ACC112 (cell line): Measurements from ENCODE around the gene PARP15.

Experiments
- H2AFZ ChIP-seq: fragments of 200-600 bp; sonication (generic); one replicate; pipeline ENCODE4 v1.6.0; 2017; ENCODE audit warnings: antibody characterized with exemption, low read length; ENCODE audit not compliant: unreplicated experiment
- H3K27ac ChIP-seq: fragments of 200-600 bp; sonication (generic); 2 replicates; pipeline ENCODE4 v1.5.1; 2014; ENCODE audit warnings: low read depth, mild to moderate bottlenecking, antibody characterized with exemption, low read length, moderate library complexity
- H3K27me3 ChIP-seq: fragments of 200-600 bp; sonication (generic); 2 replicates; pipeline ENCODE4 v1.6.1; 2014; ENCODE audit warnings: mild to moderate bottlenecking, antibody characterized with exemption, low read length, moderate library complexity, mixed read lengths; ENCODE audit not compliant: insufficient read depth
- H3K36me3 ChIP-seq: fragments of 200-600 bp; sonication (generic); 2 replicates; pipeline ENCODE4 v1.6.1; 2016; ENCODE audit warnings: mild to moderate bottlenecking, antibody characterized with exemption, low read length, moderate library complexity, mixed read lengths; ENCODE audit not compliant: insufficient read depth
- H3K4me1 ChIP-seq: fragments of 200-600 bp; sonication (generic); one replicate; pipeline ENCODE4 v1.6.1; 2016; ENCODE audit warnings: low read length, mixed read lengths; ENCODE audit not compliant: insufficient read depth, unreplicated experiment, control insufficient read depth
- H3K4me3 ChIP-seq: fragments of 200-600 bp; sonication (generic); 2 replicates; pipeline ENCODE4 v1.5.1; 2014; ENCODE audit warnings: mild to moderate bottlenecking, low read depth, low read length
- H3K79me2 ChIP-seq: fragments of 200-600 bp; sonication (generic); one replicate; pipeline ENCODE4 v1.6.0; 2016; ENCODE audit warnings: low read length; ENCODE audit not compliant: control insufficient read depth, unreplicated experiment, insufficient read depth

Gene PARP15

DNA sequence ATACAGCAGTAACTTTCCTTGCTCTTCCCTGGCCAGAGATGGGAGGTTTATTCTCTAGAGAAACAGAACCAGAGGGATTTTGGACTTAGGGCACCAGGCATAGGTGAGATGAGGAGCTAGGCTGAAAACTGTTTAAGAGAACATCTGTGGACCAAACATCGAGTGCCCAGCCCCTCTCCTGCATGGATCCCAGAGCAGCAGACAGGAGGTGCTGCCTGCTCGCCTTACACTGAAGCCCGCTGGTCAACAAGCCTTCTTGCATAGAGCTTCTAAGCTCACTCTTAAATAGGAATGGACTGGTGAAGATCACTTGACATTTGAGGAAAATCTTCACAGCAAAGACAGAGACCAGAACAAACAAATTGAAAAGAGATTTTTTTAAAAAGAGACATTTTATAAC, 41.2 kb downstream of the PARP15 start:
- Histone ChIP-seq H3K27ac (no peak overlapping the region), H2AFZ (no peak overlapping the region), H3K36me3 (no peaks in the 10 kb centered on the region), H3K27me3 (no peaks in the 10 kb centered on the region), H3K79me2 (no peaks in the 10 kb centered on the region), H3K4me1 (no peaks in the 10 kb centered on the region), H3K4me3 (no peak overlapping the region)

DNA sequence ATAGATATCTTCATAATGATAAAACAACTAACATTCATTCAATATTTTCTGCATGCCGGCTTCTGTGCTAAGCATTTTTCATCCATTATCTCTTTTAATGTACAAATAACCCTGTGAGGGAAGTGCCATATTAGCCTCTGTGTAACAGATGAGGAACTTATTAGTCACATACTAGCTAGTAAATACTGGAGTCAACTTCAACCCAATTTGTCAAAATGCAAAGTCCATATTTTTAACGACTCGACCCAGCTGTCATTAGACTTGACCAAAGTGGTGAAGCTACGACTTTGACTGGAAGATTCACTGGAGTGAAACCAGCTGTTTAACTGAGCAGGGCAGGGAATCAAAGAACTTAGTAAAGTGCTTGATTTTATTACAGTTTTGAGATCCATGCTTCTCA, 41.6 kb downstream of the PARP15 start:
- Histone ChIP-seq H2AFZ (no peak overlapping the region), H3K4me3 (no peak overlapping the region), H3K4me1 (no peaks in the 10 kb centered on the region), H3K27ac (no peak overlapping the region), H3K79me2 (no peaks in the 10 kb centered on the region), H3K27me3 (no peaks in the 10 kb centered on the region), H3K36me3 (no peaks in the 10 kb centered on the region)

DNA sequence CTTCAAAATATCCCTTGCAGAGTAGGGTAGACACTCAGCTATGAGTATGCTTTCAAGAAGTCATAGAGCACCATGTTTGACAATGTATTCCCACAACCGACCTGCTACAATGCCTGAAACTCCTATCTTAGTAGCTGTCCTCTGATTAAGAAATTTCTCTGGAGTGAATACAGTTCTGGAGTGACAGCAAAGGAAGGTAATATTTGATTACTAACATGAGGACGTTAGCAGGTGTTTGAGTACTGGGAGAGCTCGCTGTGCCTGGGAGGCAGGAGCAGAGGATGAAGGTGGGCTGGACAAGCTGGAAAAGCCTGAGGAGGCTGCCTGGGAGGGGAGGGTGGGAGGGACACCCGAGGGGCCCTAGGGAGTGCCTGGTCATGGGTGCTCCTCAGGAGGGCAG, 42.9 kb downstream of the PARP15 start:
- Histone ChIP-seq H3K27ac (no peak overlapping the region), H3K36me3 (no peaks in the 10 kb centered on the region), H3K27me3 (no peaks in the 10 kb centered on the region), H2AFZ (no peak overlapping the region), H3K4me1 (no peaks in the 10 kb centered on the region), H3K79me2 (no peaks in the 10 kb centered on the region), H3K4me3 (no peak overlapping the region)

DNA sequence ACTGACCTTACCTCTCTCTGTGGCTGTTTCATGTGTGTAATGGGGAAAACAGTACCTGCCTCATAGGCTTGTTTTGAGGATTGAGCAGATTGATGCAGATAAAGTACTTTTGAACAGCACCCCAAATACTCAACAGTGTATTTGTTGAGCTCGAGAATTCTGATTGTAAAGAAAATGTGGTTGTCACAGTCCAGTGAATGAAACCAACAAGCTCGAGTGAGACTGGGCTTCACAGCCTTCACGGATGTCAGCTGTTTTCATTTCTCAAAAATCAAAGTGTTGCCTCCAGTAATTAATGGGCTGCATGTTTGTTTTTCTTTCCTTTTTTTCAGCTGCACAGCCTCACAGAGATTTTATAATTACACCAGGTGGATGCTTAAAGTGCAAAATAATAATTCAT, 43.7 kb downstream of the PARP15 start:
- no peak overlapping the region for H3K4me3 ChIP-seq
- H3K36me3 ChIP-seq = no peaks in the 10 kb centered on the region
- no peaks in the 10 kb centered on the region for H3K27me3 ChIP-seq
- H3K27ac ChIP-seq = no peak overlapping the region
- H3K79me2 ChIP-seq = no peaks in the 10 kb centered on the region
- no peak overlapping the region for H2AFZ ChIP-seq
- H3K4me1 ChIP-seq = no peaks in the 10 kb centered on the region

DNA sequence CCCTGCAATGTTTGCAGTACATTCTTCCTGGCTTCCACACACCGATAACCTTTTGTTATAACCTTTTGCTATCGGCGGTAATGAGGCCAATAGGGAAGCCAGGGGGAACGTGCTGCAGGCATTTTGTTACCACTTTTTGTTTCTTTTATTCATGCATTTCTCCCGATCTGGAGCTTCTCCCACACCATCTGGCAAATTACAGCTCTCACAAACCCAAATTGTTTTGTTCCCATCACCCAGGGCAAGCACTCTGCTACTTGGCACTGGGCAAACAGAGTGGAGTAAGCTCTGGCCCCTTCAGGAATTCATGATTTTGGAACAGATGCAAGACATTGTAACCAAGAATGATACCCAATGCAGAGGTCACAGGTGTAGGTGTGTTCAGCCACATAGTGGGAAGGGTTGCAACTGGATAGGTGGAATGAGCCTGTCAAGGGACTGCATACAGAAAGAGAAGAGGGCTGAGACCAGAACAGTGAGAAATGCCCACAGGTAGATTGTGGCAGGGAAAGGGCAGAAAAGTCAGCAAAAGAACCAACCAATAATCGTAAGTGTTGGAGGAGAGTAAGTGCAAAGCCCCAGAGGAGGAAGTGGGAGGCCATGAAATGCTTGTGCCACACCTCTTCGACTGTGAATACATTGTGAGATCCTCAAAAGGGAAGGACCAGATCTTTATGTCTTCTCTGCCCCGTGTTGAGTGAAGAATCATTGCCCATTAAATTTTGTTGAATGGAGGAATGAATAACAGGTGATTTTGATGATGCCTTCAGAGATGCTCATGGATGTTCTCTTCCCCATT, 45.8 kb downstream of the PARP15 start:
- Histone ChIP-seq H3K36me3 (no peaks in the 10 kb centered on the region), H3K4me3 (no peak overlapping the region), H3K4me1 (no peaks in the 10 kb centered on the region), H3K27me3 (no peaks in the 10 kb centered on the region), H3K27ac (no peak overlapping the region), H2AFZ (no peak overlapping the region), H3K79me2 (no peaks in the 10 kb centered on the region)

DNA sequence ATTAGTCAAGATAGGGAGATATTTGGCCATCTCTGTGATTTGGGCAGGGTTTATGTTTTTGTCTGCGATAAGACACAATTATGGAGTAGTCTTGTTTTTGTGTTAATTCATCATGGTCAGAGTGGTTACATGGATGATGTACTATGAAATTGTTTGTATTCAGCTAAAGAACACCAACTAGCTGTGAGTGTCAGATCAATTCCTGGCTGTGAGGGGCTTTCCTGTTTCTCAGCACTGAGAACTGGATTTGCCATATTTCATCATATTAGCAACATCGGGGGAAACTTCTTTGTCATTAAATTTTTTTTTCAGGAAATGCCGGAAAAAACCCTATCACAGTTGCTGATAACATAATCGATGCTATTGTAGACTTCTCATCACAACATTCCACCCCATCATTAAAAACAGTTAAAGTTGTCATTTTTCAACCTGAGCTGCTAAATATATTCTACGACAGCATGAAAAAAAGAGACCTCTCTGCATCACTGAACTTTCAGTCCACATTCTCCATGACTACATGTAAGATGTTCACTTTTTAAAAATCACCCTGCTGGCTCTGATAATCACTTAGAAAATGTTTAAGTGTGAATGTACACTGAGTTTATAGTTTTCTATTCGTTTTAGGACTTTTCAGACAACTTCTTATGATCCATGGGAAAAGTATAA, 49.2 kb downstream of the PARP15 start:
- H3K4me3 ChIP-seq = no peak overlapping the region
- H3K27me3 ChIP-seq = no peaks in the 10 kb centered on the region
- H3K4me1 ChIP-seq = peaks cover 6% of the 10 kb centered on the region
- no peaks in the 10 kb centered on the region for H3K79me2 ChIP-seq
- H3K36me3 ChIP-seq = no peaks in the 10 kb centered on the region
- no peak overlapping the region for H3K27ac ChIP-seq
- no peak overlapping the region for H2AFZ ChIP-seq

DNA sequence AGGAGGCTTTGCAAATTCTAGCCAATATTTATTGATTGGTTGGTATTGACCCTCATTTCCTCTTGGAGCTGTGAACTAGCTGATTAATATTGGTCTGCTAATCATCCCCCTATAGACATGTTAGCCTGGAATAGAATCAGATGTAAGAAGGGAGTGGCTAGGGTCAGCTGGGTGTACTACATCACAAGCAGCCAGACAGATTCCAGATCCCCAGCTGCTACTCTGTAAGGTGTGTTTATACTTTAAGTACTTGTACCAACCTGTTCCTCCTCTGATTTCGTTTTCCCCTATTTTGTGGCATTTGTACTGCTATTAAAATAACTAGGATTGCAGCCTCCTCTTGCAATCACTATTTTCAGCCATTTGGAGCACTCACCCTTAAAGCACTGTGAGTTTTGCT, 49.9 kb downstream of the PARP15 start:
- no peaks in the 10 kb centered on the region for H3K27me3 ChIP-seq
- no peak overlapping the region for H2AFZ ChIP-seq
- no peak overlapping the region for H3K27ac ChIP-seq
- H3K79me2 ChIP-seq = no peaks in the 10 kb centered on the region
- H3K4me3 ChIP-seq = no peak overlapping the region
- H3K4me1 ChIP-seq = peaks cover 6% of the 10 kb centered on the region
- H3K36me3 ChIP-seq = no peaks in the 10 kb centered on the region

DNA sequence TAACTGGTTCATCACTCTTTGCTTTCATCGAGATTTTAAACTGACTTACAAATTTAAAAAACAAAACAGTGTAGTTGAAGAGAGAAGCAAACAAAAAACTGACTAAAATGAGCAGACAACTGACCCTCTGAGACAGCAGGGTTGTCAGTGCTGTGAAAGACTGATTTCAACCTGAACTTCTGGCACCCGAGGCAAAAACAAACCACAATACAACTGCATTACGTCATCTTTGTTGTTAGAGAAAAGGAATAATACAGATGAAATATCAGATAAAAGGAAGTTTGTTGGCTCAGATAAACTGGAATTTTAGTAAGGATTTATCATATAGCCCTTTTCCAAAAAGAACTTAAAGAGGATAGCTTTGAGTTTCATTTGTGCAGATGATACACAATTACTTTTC, 51.1 kb downstream of the PARP15 start:
- Histone ChIP-seq H3K4me3 (no peak overlapping the region), H3K27me3 (no peaks in the 10 kb centered on the region), H3K27ac (no peak overlapping the region), H3K4me1 (peaks cover 6% of the 10 kb centered on the region), H3K79me2 (no peaks in the 10 kb centered on the region), H3K36me3 (no peaks in the 10 kb centered on the region), H2AFZ (no peak overlapping the region)

DNA sequence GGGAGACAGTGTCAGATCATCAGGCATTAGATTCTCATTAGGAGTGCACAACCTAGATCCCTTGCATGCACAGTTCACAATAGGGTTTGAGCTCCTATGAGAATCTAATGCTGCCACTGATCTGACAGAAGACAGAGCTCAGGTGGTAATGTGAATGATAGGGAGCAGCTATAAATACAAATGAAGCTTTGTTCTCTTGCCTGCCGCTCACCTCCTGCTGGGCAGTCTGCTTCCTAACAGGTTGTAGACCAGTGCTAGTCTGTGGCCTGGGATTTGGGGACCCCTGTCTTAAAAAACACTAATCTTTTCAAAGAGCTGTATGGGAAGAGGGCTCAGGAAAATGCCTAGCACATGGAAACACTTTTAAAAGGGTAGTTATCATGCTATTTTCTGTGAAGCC, 52.3 kb downstream of the PARP15 start:
- Histone ChIP-seq H3K27ac (no peak overlapping the region), H3K79me2 (no peaks in the 10 kb centered on the region), H3K27me3 (no peaks in the 10 kb centered on the region), H3K4me1 (peaks cover 6% of the 10 kb centered on the region), H2AFZ (no peak overlapping the region), H3K36me3 (no peaks in the 10 kb centered on the region), H3K4me3 (no peak overlapping the region)

DNA sequence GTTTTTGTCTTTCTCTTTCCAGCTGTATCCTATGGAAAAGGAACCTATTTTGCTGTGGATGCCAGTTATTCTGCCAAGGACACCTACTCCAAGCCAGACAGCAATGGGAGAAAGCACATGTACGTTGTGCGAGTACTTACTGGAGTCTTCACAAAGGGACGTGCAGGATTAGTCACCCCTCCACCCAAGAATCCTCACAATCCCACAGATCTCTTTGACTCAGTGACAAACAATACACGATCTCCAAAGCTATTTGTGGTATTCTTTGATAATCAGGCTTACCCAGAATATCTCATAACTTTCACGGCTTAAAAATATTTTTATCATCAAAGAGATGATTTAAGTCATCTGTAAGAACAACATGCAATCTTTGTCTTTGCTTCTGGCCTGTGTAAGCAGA, 58.3 kb downstream of the PARP15 start:
- no peak overlapping the region for H3K27ac ChIP-seq
- no peak overlapping the region for H3K4me3 ChIP-seq
- no peaks in the 10 kb centered on the region for H3K79me2 ChIP-seq
- H3K27me3 ChIP-seq = no peaks in the 10 kb centered on the region
- H2AFZ ChIP-seq = peak overlapping the region; percentile 39
- no peaks in the 10 kb centered on the region for H3K36me3 ChIP-seq
- H3K4me1 ChIP-seq = peaks cover 11% of the 10 kb centered on the region

DNA sequence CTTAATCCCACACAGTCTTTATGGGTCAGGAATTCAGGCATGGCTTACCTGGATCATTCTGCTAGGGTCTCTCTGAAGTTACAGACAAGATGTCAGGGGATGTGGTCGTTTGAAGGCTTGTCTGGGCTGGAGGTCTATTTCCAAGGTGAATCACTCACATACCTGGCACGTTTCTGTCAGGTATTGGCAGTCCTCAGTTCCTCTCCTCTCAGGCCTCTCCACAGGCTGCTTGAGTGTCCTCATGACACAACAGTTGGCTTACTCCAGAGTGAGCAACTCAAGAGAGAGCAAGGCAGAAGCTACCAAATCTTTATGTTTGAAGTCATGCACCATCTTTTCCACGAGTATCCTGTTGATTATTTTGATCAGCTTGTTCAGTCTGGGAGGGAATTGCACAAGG, 59.2 kb downstream of the PARP15 start:
- H3K36me3 ChIP-seq = no peaks in the 10 kb centered on the region
- no peaks in the 10 kb centered on the region for H3K27me3 ChIP-seq
- H2AFZ ChIP-seq = no peak overlapping the region
- H3K4me3 ChIP-seq = no peak overlapping the region
- H3K4me1 ChIP-seq = peaks cover 15% of the 10 kb centered on the region
- no peak overlapping the region for H3K27ac ChIP-seq
- H3K79me2 ChIP-seq = no peaks in the 10 kb centered on the region
